ENCODE results near the gene FOXK1.
A peak's percentile ranks its signal among the peaks of the same experiment; 100 is the strongest.
"Not testable (repeated sequence)": the region's sequence is repeated elsewhere in the genome, so short reads cannot be mapped to it uniquely, and the experiment has no call there.

FOXK1 gene

GRCh38 chr7:4801839-4802231 lies 119.7 kb downstream of the FOXK1 start:
- no peak for ATAC-seq

- ATAC-seq, result not testable (repeated sequence)
Observed at GRCh38 chr7:4802577-4802976, 120.5 kb downstream of the FOXK1 start.

GRCh38 chr7:4803397-4804241 lies 121.5 kb downstream of the FOXK1 start:
- ATAC-seq, result no peak

GRCh38 chr7:4805110-4805983 lies 123.3 kb downstream of the FOXK1 start:
- ATAC-seq, result no peak

GRCh38 chr7:4805984-4806300 lies 123.8 kb downstream of the FOXK1 start:
- ATAC-seq, result no peak

GRCh38 chr7:4806983-4807597 lies 125.0 kb downstream of the FOXK1 start:
- no peak for ATAC-seq

- ATAC-seq, result no peak
Observed at GRCh38 chr7:4807598-4808016, 125.5 kb downstream of the FOXK1 start.

GRCh38 chr7:4808026-4808425 lies 125.9 kb downstream of the FOXK1 start:
- no peak for ATAC-seq

- no peak for ATAC-seq
Observed at GRCh38 chr7:4808565-4808964, 126.5 kb downstream of the FOXK1 start.

- ATAC-seq, result peak; percentile 17 to 41
Observed at GRCh38 chr7:4809091-4809591, 127.0 kb downstream of the FOXK1 start.

- no peak for ATAC-seq
Observed at GRCh38 chr7:4809666-4810065, 127.6 kb downstream of the FOXK1 start.

GRCh38 chr7:4814433-4814832 lies 132.3 kb downstream of the FOXK1 start:
- ATAC-seq, result no peak

- no peak for ATAC-seq
Observed at GRCh38 chr7:4815121-4815520, 133.0 kb downstream of the FOXK1 start.

- no peak for ATAC-seq
Observed at GRCh38 chr7:4815609-4816418, 133.7 kb downstream of the FOXK1 start.

GRCh38 chr7:4816419-4817080 lies 134.5 kb downstream of the FOXK1 start:
- ATAC-seq, result no peak

- ATAC-seq, result no peak
Observed at GRCh38 chr7:4817178-4817901, 135.2 kb downstream of the FOXK1 start.

GRCh38 chr7:4818000-4818794 lies 136.1 kb downstream of the FOXK1 start:
- no peak for ATAC-seq

GRCh38 chr7:4819560-4820404 lies 137.7 kb downstream of the FOXK1 start:
- ATAC-seq, result no peak

GRCh38 chr7:4820405-4820966 lies 138.4 kb downstream of the FOXK1 start:
- no peak for ATAC-seq

Measured in activated CD4-positive, CD25-positive, alpha-beta regulatory T cell treated with anti-CD3 and anti-CD28 coated beads, Interleukin-2, amount 50 U/mL, for 24 hours (primary cell).